GM19239 (cell line): Measurements from ENCODE around the gene TLN1.

Experiments used
- DNase-seq: peaks from one replicate; pipeline ENCODE4 v3.0.0; 2011; ENCODE audit warnings: low spot score; ENCODE audit not compliant: insufficient read length
- FAIRE-seq: peaks from 2 replicates; lab custom pipeline; 2011; peaks lifted over from hg19 to GRCh38; lab: Jason Lieb, UNC

Gene TLN1

DNA sequence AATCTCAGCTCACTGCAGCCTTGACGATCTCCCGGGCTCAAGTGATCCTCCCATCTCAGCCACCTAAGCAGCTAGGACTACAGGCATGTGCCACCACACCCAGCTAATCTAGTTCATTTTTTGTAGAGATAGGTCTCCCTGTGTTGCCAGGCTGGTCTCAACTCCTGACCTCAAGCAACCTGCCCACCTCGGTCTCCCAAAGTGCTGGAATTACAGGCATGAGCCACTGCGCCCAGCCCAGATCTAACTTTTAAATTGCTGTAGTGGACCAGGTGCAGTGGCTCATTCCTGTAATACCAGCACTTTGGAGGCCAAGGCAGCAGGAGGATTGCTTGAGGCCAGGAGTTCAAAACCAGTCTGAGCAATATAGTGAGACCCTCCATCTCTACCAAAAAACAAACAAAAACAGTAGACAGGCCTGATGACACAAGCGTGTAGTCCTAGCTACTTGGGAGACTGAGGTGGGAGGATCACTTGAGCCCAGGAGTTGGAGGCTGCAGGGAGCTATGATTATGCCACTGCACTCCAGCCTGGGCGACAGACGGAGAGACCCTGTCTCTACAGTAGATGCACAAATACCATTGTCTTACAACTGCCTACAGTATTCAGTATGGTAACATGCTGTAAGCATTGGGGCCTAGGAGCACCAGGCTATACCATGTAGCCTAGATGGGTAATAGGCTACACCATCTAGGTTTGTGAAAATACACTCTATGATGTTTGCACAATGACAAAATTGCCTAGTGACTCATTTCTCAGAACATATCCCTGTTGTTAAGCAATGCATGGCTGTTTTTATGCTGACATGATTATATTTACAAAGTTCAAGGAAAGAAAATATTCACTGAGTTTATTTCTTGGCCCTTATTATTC lies 79.8 kb downstream of the TLN1 start:
- DNase-seq (no peak), FAIRE-seq (no peak)

DNA sequence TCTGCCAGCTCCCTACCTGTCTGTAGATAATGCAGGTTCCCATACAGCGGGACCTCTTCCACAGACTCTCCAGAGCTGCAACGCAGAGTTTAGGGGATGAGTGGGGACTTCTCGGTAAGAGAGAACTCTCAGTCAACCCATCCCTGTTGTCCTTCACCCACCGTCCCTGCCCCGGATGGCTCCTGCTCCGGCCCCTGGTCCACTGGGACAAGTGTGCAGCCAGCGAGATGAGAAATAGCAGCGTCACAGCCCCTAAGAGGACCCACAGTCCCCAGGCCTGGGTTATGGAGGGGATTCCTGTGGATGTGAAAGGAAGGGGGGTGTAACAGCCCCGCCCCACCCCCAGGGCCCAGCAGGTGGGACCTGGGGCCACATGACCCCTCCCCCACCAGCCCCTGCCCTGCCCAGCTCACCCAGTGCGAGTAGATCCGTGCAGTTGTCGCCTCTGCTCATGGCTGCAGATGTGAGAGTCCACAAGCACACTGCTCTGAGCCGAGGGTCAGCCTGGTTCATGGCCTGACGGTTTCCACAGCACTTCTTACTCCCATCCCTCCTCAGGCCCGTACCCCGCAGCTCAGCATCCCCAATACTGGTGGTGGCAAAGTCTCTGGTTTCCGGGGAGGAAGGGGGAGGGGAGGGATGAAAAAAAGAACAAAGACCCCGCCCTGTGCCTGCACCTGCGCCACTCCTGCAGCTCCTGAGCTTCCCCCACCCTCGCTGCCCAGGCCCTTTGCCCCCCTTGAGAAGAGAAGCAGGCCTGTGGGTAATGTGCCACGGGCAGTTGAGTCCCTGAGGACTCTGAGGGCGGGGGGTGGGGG lies 81.4 kb downstream of the TLN1 start, which contains the start of gene SIT1:
Gene SIT1 (minus strand): TSS at position 591 of the 818 bp plus-strand sequence. CDS start 78 bp downstream, at position 513.
- DNase-seq (no peak), FAIRE-seq (no peak)

DNA sequence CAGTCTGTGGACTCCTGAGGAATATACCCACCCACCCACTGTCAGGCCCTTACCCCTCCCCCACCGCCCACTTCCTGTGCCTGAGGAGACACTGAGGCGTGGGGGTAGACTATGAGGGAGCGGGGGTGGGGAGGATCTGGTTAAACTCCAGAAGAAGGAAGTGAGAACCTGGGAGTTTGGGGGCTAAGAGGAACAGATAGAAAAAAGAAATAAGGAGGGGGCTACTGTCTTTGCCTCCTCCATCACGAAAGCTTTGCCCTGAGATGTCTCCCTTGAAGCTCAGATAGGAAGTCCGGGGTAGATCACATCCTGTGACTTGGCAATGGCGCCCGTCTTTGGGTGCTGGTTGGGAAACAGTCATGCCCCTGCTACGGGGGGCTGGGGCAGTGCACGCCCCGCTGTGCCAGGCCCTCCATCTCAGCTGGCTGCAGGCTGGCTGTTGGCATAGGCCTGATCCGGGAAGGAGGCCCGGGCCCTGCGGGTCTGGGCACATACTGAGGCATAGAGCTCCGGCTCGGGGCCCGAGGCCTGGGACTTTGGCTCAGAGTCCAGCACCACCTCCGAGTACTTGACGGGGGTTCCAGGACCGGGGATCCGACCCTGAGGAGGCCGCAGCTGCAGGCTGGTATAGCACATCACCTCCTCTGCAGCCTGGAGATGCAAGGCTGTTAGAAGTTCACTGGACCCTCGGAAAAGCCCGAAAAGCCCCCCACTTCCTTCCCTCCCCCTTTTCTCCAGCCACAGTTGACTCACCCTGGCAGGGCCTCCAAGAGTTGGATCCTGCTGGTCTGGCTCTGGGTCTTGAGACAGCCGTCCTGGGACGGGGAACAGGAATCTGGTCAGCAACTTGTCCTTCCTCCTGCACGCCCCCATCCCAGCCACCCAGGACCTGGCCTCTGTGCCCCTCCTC lies 82.3 kb downstream of the TLN1 start:
- FAIRE-seq = peak; percentile 95

More for the DNA sequence above, 82.3 kb downstream of the TLN1 start:
- no peak for DNase-seq
